PFSK-1 (cell line): ENCODE data around the gene ZNF264.

Source experiments
- FOXP2 ChIP-seq: optimal IDR thresholded peaks from 2 replicates; pipeline ENCODE3; 2011; ENCODE audit warnings: borderline replicate concordance, control low read depth, inconsistent platforms; ENCODE audit not compliant: insufficient read depth; ENCODE audit errors: extremely low read length, extremely low read depth
- POLR2AphosphoS5 ChIP-seq: IDR thresholded peaks from 2 replicates; pipeline ENCODE4 v1.6.1; 2012; ENCODE audit warnings: low read depth, mild to moderate bottlenecking, control low read depth, low read length, moderate library complexity
- REST ChIP-seq, 2 experiments: IDR thresholded peaks; 2 replicates each; pipeline versions ENCODE4 v1.6.1 to v1.8.0; 2011 to 2012; ENCODE audit warnings: low read depth in 2 of 2, low read length in 2 of 2, control low read depth in 1 of 2, inconsistent platforms in 1 of 2, mild to moderate bottlenecking in 1 of 2, moderate library complexity in 1 of 2; ENCODE audit not compliant: insufficient read depth in 1 of 2
- SIN3A ChIP-seq: IDR thresholded peaks from 2 replicates; pipeline ENCODE4 v1.6.1; 2012; ENCODE audit warnings: mild to moderate bottlenecking, low read length, moderate library complexity, borderline replicate concordance; ENCODE audit not compliant: insufficient read depth
- TAF1 ChIP-seq: IDR thresholded peaks from 2 replicates; pipeline ENCODE4 v1.6.1; 2012; ENCODE audit warnings: low read length, control low read depth, borderline replicate concordance; ENCODE audit not compliant: insufficient read depth

Gene ZNF264

GRCh38 chr19:57271280-57271679, 80.0 kb downstream of the ZNF264 start:
- TF ChIP-seq REST (IDR thresholded peaks at IDR 0.05; ENCODE audit: insufficient read depth in 1 of 2, low read depth in 2 of 2, low read length in 2 of 2) (no peak), TAF1 (no peak), FOXP2 (no peak), SIN3A (no peak), POLR2AphosphoS5 (no peak)
